HEK293 (cell line): ENCODE results near the gene VOPP1.

Experiments
- CTCF ChIA-PET: fragments of 350-600 bp; formaldehyde crosslinking; extraction: SDS; loops from one replicate; lab custom pipeline; 2021; ENCODE audit warnings: antibody characterized with exemption; lab: Yijun Ruan, JAX
- POLR2A ChIA-PET: fragments of 300-600 bp; formaldehyde crosslinking; extraction: SDS; loops from one replicate; lab custom pipeline; 2020; ENCODE audit warnings: antibody characterized with exemption, inconsistent platforms; lab: Yijun Ruan, JAX
- H3K27ac ChIP-seq: fragments of 200-500 bp; sonication (Bioruptor generic); 2 replicates; pipeline ENCODE4 v1.5.1; 2014; ENCODE audit warnings: low read depth, low read length, control low read depth, inconsistent platforms; ENCODE audit errors: extremely low read depth
- H3K36me3 ChIP-seq, 2 experiments: fragments of 200-500 bp in 1 of 2; sonication (Bioruptor generic) in 1 of 2; 1 replicate in 1 of 2; 2 replicates in 1 of 2; pipeline ENCODE4 v1.5.1; 2014 to 2017; ENCODE audit warnings: inconsistent platforms in 2 of 2, low read length in 2 of 2; ENCODE audit not compliant: control insufficient read depth in 2 of 2, insufficient read depth in 1 of 2
- H3K4me1 ChIP-seq: fragments of 200-500 bp; sonication (Bioruptor generic); 2 replicates; pipeline ENCODE4 v1.5.1; 2014; ENCODE audit warnings: mild to moderate bottlenecking, low read length, inconsistent platforms; ENCODE audit not compliant: control insufficient read depth, insufficient read depth
- H3K4me3 ChIP-seq: 2 replicates; pipeline ENCODE4 v1.5.1; 2011; ENCODE audit warnings: low read depth, mild to moderate bottlenecking, control low read depth, low read length, moderate library complexity
- H3K9me3 ChIP-seq: fragments of 200-500 bp; sonication (Bioruptor generic); 2 replicates; pipeline ENCODE4 v1.5.1; 2014; ENCODE audit warnings: low read depth, low read length, inconsistent platforms; ENCODE audit not compliant: control insufficient read depth, insufficient read depth
- BCL11B ChIP-seq: fragments of 450-650 bp; formaldehyde crosslinking; IDR thresholded peaks from 2 replicates; pipeline ENCODE4 v1.5.1; 2016; ENCODE audit warnings: low read depth, missing biosample characterization, missing genetic modification characterization
- GLI2 ChIP-seq: fragments of 450-650 bp; formaldehyde crosslinking; IDR thresholded peaks from 2 replicates; pipeline ENCODE4; 2017; ENCODE audit warnings: missing biosample characterization, missing genetic modification characterization, low read depth, borderline replicate concordance
- HOXA7 ChIP-seq: sonication (generic); formaldehyde crosslinking; IDR thresholded peaks from 2 replicates; pipeline ENCODE4 v1.8.1; 2022; ENCODE audit warnings: missing genetic modification reagents, borderline replicate concordance
- HOXD13 ChIP-seq: sonication (generic); formaldehyde crosslinking; IDR thresholded peaks from 2 replicates; pipeline ENCODE4 v1.8.0; 2022; ENCODE audit warnings: missing genetic modification reagents, borderline replicate concordance
- KLF10 ChIP-seq: fragments of 450-650 bp; IDR thresholded peaks from 2 replicates; pipeline ENCODE4 v1.5.1; 2018; ENCODE audit warnings: missing biosample characterization, mild to moderate bottlenecking, missing genetic modification characterization
- SCRT2 ChIP-seq: fragments of 450-650 bp; formaldehyde crosslinking; IDR thresholded peaks from 2 replicates; pipeline ENCODE4 v1.5.1; 2016; ENCODE audit warnings: missing biosample characterization, missing genetic modification characterization
- SETDB1 ChIP-seq: IDR thresholded peaks from one replicate; pipeline ENCODE4 v1.6.1; 2017; ENCODE audit warnings: mild to moderate bottlenecking, low read length, moderate library complexity, mixed read lengths; ENCODE audit not compliant: insufficient read length
- ZBTB17 ChIP-seq: fragments of 450-650 bp; formaldehyde crosslinking; IDR thresholded peaks from 2 replicates; pipeline ENCODE4 v1.5.1; 2016; ENCODE audit warnings: missing biosample characterization, missing genetic modification characterization
- ZFP37 ChIP-seq: fragments of 450-650 bp; formaldehyde crosslinking; IDR thresholded peaks from 2 replicates; pipeline ENCODE4 v1.5.1; 2016; ENCODE audit warnings: missing biosample characterization, missing genetic modification characterization
- ZFP69B ChIP-seq: fragments of 450-650 bp; formaldehyde crosslinking; IDR thresholded peaks from 2 replicates; pipeline ENCODE4 v1.5.1; 2016; ENCODE audit warnings: missing biosample characterization, missing genetic modification characterization
- ZNF157 ChIP-seq: fragments of 450-650 bp; formaldehyde crosslinking; IDR thresholded peaks from 2 replicates; pipeline ENCODE4 v1.5.1; 2016; ENCODE audit warnings: missing biosample characterization, missing genetic modification characterization
- ZNF324 ChIP-seq: fragments of 450-650 bp; formaldehyde crosslinking; IDR thresholded peaks from 2 replicates; pipeline ENCODE4 v1.5.1; 2016; ENCODE audit warnings: missing biosample characterization, missing genetic modification characterization
- ZNF354C ChIP-seq: fragments of 450-650 bp; formaldehyde crosslinking; IDR thresholded peaks from 2 replicates; pipeline ENCODE4 v1.5.1; 2016; ENCODE audit warnings: missing biosample characterization, missing genetic modification characterization, low read depth, borderline replicate concordance
- ZNF394 ChIP-seq: fragments of 450-650 bp; formaldehyde crosslinking; IDR thresholded peaks from 2 replicates; pipeline ENCODE4 v1.5.1; 2016; ENCODE audit warnings: missing biosample characterization, missing genetic modification characterization, mild to moderate bottlenecking, moderate library complexity, borderline replicate concordance
- ZNF561 ChIP-seq: fragments of 450-650 bp; IDR thresholded peaks from 2 replicates; pipeline ENCODE4 v1.5.1; 2018; ENCODE audit warnings: missing biosample characterization, missing genetic modification characterization, borderline replicate concordance
- ZNF585B ChIP-seq: fragments of 450-650 bp; formaldehyde crosslinking; IDR thresholded peaks from 2 replicates; pipeline ENCODE4 v1.5.1; 2016; ENCODE audit warnings: missing biosample characterization, missing genetic modification characterization
- ZNF624 ChIP-seq: fragments of 450-650 bp; formaldehyde crosslinking; IDR thresholded peaks from 2 replicates; pipeline ENCODE4 v1.5.1; 2017; ENCODE audit warnings: missing biosample characterization, missing genetic modification characterization
- ZNF677 ChIP-seq: fragments of 450-650 bp; IDR thresholded peaks from 2 replicates; pipeline ENCODE4 v1.5.0; 2018; ENCODE audit warnings: missing biosample characterization, mild to moderate bottlenecking, missing genetic modification characterization, moderate library complexity
- ZNF785 ChIP-seq: fragments of 450-650 bp; formaldehyde crosslinking; IDR thresholded peaks from 2 replicates; pipeline ENCODE4 v1.5.1; 2016; ENCODE audit warnings: missing biosample characterization, missing genetic modification characterization
- ZSCAN23 ChIP-seq: fragments of 450-650 bp; formaldehyde crosslinking; IDR thresholded peaks from 2 replicates; pipeline ENCODE4 v1.5.1; 2016; ENCODE audit warnings: missing biosample characterization, missing genetic modification characterization
- ZSCAN30 ChIP-seq: fragments of 450-650 bp; IDR thresholded peaks from 2 replicates; pipeline ENCODE4 v1.5.1; 2018; ENCODE audit warnings: missing biosample characterization, mild to moderate bottlenecking, missing genetic modification characterization, moderate library complexity
- TF ChIP-seq, protein P1 (sequence below): fragments of 450-650 bp; formaldehyde crosslinking; IDR thresholded peaks from 2 replicates; pipeline ENCODE4 v1.5.1; 2016; ENCODE audit warnings: missing biosample characterization, missing genetic modification characterization
- TF ChIP-seq, protein P2 (sequence below): fragments of 450-650 bp; formaldehyde crosslinking; IDR thresholded peaks from 2 replicates; pipeline ENCODE4 v1.5.1; 2016; ENCODE audit warnings: missing biosample characterization, missing genetic modification characterization
- TF ChIP-seq, protein P3 (sequence below): fragments of 450-650 bp; IDR thresholded peaks from 2 replicates; pipeline ENCODE4 v1.5.1; 2018; ENCODE audit warnings: missing biosample characterization, mild to moderate bottlenecking, missing genetic modification characterization
- TF ChIP-seq, protein P4 (sequence below): fragments of 450-650 bp; formaldehyde crosslinking; conservative IDR thresholded peaks from 2 replicates; pipeline ENCODE4 v1.5.1; 2016; ENCODE audit warnings: low read depth, missing biosample characterization, missing genetic modification characterization

Gene VOPP1

DNA sequence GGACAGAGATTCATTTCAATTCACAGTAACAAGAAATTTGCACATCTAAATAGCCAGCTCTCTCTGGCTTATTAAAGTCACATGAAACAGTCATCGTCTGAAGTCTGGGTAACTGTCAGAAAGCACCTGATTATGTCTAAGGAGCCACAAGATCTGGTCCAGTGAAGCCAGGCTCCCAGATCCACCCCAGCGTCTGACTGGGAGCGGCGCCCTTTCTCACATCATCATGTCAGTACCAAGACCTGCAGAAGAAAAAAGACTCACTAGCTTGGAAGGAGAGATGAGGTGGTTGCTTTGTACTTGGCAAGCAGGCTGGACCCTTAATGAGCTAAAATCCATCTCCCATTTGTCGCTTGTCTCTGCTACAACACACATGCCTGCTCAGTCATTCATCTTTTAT lies 58.4 kb downstream of the VOPP1 start:
- CTCF ChIA-PET, result no interaction called here
- Histone ChIP-seq H3K4me1 (no peaks in the 10 kb centered on the region), H3K36me3 (peaks cover 0 to under 1% of the 10 kb centered on the region in 2 experiments; a peak in 2 of 3 replicates)

DNA sequence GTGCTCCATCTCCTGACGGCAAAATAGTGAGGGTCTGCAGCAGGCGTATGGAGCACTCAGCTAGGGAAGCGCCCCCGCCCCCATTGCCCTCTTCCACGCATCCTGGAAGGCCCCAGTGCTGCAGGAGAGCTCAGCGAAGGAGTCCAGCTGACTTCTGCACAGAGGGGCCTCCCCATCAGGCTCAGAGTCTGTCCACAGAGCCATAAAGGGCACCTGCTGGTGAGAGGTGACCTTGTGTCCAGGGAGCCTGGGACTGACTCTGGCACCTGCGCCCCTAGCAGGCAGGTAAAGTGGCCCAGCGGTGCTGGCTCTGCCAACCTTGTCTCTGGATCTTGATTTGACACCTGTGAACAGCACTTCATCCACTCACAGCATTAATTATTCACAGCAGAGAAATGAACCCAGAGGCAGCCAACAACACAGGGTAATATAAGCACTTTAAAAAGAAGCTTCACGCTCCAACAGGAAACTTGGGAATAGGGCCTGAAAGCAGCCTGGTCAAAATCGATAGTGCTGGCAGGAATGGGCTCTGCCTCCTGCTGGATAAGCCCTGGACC lies 59.6 kb downstream of the VOPP1 start:
- CTCF ChIA-PET, result interaction anchor here (0.7 kb wide), 1 partner anchor 42 kb away, joined by 3 read pairs; no protein-coding TSS in a partner anchor
- TF ChIP-seq, protein P1, sequence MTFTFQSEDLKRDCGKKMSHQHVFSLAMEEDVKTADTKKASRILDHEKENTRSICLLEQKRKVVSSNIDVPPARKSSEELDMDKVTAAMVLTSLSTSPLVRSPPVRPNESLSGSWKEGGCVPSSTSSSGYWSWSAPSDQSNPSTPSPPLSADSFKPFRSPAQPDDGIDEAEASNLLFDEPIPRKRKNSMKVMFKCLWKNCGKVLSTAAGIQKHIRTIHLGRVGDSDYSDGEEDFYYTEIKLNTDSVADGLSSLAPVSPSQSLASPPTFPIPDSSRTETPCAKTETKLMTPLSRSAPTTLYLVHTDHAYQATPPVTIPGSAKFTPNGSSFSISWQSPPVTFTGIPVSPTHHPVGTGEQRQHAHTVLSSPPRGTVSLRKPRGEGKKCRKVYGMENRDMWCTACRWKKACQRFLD (tag by site-specific recombination), result no peak
- TF ChIP-seq ZNF561 (tag by site-specific recombination) (no peak), GLI2 (tag by site-specific recombination) (no peak), ZNF394 (tag by site-specific recombination) (no peak), ZNF157 (tag by site-specific recombination) (no peak), ZNF624 (tag by site-specific recombination) (no peak), ZNF354C (tag by site-specific recombination) (no peak), ZNF677 (tag by site-specific recombination) (no peak)
- TF ChIP-seq, protein P2, sequence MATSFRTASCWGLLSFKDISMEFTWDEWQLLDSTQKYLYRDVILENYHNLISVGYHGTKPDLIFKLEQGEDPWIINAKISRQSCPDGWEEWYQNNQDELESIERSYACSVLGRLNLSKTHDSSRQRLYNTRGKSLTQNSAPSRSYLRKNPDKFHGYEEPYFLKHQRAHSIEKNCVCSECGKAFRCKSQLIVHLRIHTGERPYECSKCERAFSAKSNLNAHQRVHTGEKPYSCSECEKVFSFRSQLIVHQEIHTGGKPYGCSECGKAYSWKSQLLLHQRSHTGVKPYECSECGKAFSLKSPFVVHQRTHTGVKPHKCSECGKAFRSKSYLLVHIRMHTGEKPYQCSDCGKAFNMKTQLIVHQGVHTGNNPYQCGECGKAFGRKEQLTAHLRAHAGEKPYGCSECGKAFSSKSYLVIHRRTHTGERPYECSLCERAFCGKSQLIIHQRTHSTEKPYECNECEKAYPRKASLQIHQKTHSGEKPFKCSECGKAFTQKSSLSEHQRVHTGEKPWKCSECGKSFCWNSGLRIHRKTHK (tag by site-specific recombination), result no peak

More for the DNA sequence above, 58.4 kb downstream of the VOPP1 start:
- TF ChIP-seq ZFP37 (no peak), KLF10 (tag by site-specific recombination) (no peak), ZBTB17 (tag by site-specific recombination) (no peak), ZNF394 (tag by site-specific recombination) (no peak), SETDB1 (no peak), ZNF324 (tag by site-specific recombination) (no peak), HOXD13 (CRISPR knock-in tag) (no peak), ZNF157 (tag by site-specific recombination) (no peak), HOXA7 (CRISPR knock-in tag) (no peak), ZFP69B (tag by site-specific recombination) (no peak), ZNF585B (tag by site-specific recombination) (no peak), SCRT2 (tag by site-specific recombination) (no peak), BCL11B (tag by site-specific recombination) (no peak), ZSCAN30 (tag by site-specific recombination) (no peak), ZNF785 (no peak), ZSCAN23 (tag by site-specific recombination) (no peak)
- TF ChIP-seq, protein P3, sequence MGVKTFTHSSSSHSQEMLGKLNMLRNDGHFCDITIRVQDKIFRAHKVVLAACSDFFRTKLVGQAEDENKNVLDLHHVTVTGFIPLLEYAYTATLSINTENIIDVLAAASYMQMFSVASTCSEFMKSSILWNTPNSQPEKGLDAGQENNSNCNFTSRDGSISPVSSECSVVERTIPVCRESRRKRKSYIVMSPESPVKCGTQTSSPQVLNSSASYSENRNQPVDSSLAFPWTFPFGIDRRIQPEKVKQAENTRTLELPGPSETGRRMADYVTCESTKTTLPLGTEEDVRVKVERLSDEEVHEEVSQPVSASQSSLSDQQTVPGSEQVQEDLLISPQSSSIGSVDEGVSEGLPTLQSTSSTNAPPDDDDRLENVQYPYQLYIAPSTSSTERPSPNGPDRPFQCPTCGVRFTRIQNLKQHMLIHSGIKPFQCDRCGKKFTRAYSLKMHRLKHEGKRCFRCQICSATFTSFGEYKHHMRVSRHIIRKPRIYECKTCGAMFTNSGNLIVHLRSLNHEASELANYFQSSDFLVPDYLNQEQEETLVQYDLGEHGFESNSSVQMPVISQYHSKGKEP (tag by site-specific recombination), result no peak
- TF ChIP-seq, protein P4, sequence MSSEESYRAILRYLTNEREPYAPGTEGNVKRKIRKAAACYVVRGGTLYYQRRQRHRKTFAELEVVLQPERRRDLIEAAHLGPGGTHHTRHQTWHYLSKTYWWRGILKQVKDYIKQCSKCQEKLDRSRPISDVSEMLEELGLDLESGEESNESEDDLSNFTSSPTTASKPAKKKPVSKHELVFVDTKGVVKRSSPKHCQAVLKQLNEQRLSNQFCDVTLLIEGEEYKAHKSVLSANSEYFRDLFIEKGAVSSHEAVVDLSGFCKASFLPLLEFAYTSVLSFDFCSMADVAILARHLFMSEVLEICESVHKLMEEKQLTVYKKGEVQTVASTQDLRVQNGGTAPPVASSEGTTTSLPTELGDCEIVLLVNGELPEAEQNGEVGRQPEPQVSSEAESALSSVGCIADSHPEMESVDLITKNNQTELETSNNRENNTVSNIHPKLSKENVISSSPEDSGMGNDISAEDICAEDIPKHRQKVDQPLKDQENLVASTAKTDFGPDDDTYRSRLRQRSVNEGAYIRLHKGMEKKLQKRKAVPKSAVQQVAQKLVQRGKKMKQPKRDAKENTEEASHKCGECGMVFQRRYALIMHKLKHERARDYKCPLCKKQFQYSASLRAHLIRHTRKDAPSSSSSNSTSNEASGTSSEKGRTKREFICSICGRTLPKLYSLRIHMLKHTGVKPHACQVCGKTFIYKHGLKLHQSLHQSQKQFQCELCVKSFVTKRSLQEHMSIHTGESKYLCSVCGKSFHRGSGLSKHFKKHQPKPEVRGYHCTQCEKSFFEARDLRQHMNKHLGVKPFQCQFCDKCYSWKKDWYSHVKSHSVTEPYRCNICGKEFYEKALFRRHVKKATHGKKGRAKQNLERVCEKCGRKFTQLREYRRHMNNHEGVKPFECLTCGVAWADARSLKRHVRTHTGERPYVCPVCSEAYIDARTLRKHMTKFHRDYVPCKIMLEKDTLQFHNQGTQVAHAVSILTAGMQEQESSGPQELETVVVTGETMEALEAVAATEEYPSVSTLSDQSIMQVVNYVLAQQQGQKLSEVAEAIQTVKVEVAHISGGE (tag by site-specific recombination), result no peak
- TF ChIP-seq, protein P2 (tag by site-specific recombination), result no peak
- no peaks in the 10 kb centered on the region for H3K9me3 ChIP-seq
- no peak overlapping the region for H3K4me3 ChIP-seq
- POLR2A ChIA-PET, result no interaction called here
- H3K27ac ChIP-seq, result no peak overlapping the region

More for the DNA sequence above, 59.6 kb downstream of the VOPP1 start:
- Histone ChIP-seq H3K9me3 (no peaks in the 10 kb centered on the region), H3K27ac (no peak overlapping the region), H3K4me1 (no peaks in the 10 kb centered on the region), H3K4me3 (no peak overlapping the region), H3K36me3 (no peaks in the 10 kb centered on the region; a peak in 1 of 3 replicates)
- POLR2A ChIA-PET, result no interaction called here
